Lung (tissue), 12 donors: Measurements from ENCODE around the gene LHX6. TPM values are rescaled to one million over a fixed set of nuclear protein-coding genes. Genes with fewer than 3 reads are reported as not detected.
A peak's percentile ranks its signal among the peaks of the same experiment; 100 is the strongest.

Experiments
- ATAC-seq: fragments of 200-7000 bp; cut with Tn5 transposase; one replicate; pipeline ENCODE4 v1.9.1; 2020; ENCODE audit warnings: moderate number of reproducible peaks; ENCODE audit not compliant: insufficient read depth, low FRiP score
- DNase-seq, 3 donors: peaks; one replicate each; pipeline ENCODE4 v3.0.0-alpha.2; 2013 to 2017
- H3K27ac ChIP-seq, 2 donors: one replicate each; pipeline ENCODE4 v1.5.1; 2013; ENCODE audit warnings: mild to moderate bottlenecking in 2 of 2, moderate library complexity in 2 of 2, control low read depth in 1 of 2, inconsistent platforms in 1 of 2, low read depth in 1 of 2, low read length in 1 of 2
- H3K27me3 ChIP-seq, 3 donors: one replicate each; pipeline ENCODE4 v1.5.1; 2013; ENCODE audit warnings: low read length in 2 of 3; ENCODE audit not compliant: control insufficient read depth in 3 of 3, insufficient read depth in 3 of 3
- H3K36me3 ChIP-seq, 4 donors: one replicate each; pipeline ENCODE4 v1.5.1; 2013; ENCODE audit warnings: low read length in 4 of 4, mild to moderate bottlenecking in 1 of 4, moderate library complexity in 1 of 4; ENCODE audit not compliant: control insufficient read depth in 4 of 4, insufficient read depth in 4 of 4
- H3K4me1 ChIP-seq, 5 donors: one replicate each; pipeline ENCODE4 v1.5.1; 2013; ENCODE audit warnings: low read length in 5 of 5, mild to moderate bottlenecking in 2 of 5, moderate library complexity in 1 of 5; ENCODE audit not compliant: control insufficient read depth in 5 of 5, insufficient read depth in 5 of 5
- H3K4me3 ChIP-seq: one replicate; pipeline ENCODE4 v1.5.1; 2013; ENCODE audit warnings: mild to moderate bottlenecking, control low read depth, moderate library complexity
- H3K9ac ChIP-seq, 2 donors: one replicate each; pipeline ENCODE4 v1.5.1; 2013; ENCODE audit warnings: low read length in 2 of 2, control low read depth in 1 of 2; ENCODE audit not compliant: insufficient read depth in 1 of 2
- H3K9me3 ChIP-seq, 4 donors: one replicate each; pipeline ENCODE4 v1.5.1; 2013; ENCODE audit warnings: low read length in 3 of 4, mild to moderate bottlenecking in 1 of 4, moderate library complexity in 1 of 4; ENCODE audit not compliant: control insufficient read depth in 4 of 4, insufficient read depth in 3 of 4
- whole genome bisulfite sequencing, 2 donors: extraction: QIAGEN DNeasy Blood & Tissue Kit; methylation state at CpG; one replicate each; pipeline ENCODE4 v1.1.7; 2013; 5-methylcytosine and 5-hydroxymethylcytosine counted together
- polyA plus RNA-seq, 2 donors: library from polyadenylated mRNA; stranded (reverse); fragments of 200-250 nt; gene quantifications; one replicate each; pipeline ENCODE4 v1.2.1, GENCODE V29; 2013
- total RNA-seq, 2 donors: library from RNA; depleted of rRNA in 1 of 2; stranded (reverse); fragments of >200 nt in 1 of 2; gene quantifications; one replicate each; pipeline ENCODE4 v1.2.1, GENCODE V29; 2014 to 2021
- TF ChIP-seq, protein P1 (sequence below): IDR thresholded peaks from 2 replicates; pipeline ENCODE4 v1.5.1; 2012; ENCODE audit warnings: mild to moderate bottlenecking; ENCODE audit errors: control extremely low read depth, extremely low read depth
- donor health status: control.
- donor health status: control.
- donor health status: Bipolar disorder and iron deficiency.
- donor health status: healthy.
- donor health status: DM: yes; HTN: yes; CAD: no.

LHX6 gene
- total and polyA plus RNA-seq, 4 donors, result 3.2 to 11.3 (median 4.3) TPM

DNA sequence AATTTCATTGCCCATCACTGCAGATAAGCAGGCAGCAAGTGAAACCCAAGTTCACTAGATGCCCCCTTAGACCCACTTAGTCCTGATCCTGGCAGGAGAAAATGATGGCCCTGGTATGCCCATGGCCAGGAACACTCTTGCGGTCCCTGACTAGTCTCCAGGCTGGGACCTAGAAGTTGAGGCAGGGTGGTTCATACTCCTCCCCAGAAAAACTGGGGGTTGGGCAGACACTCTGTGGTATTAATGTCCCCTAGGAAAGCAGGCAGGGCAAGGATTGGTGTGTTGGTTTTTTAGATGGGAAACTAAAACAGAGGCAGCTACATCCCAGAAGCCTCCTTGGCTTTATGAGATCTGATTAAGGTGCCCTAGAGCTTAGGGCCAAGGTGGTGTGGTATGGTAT, 13.1 kb downstream of the LHX6 start:
- TF ChIP-seq, protein P1, sequence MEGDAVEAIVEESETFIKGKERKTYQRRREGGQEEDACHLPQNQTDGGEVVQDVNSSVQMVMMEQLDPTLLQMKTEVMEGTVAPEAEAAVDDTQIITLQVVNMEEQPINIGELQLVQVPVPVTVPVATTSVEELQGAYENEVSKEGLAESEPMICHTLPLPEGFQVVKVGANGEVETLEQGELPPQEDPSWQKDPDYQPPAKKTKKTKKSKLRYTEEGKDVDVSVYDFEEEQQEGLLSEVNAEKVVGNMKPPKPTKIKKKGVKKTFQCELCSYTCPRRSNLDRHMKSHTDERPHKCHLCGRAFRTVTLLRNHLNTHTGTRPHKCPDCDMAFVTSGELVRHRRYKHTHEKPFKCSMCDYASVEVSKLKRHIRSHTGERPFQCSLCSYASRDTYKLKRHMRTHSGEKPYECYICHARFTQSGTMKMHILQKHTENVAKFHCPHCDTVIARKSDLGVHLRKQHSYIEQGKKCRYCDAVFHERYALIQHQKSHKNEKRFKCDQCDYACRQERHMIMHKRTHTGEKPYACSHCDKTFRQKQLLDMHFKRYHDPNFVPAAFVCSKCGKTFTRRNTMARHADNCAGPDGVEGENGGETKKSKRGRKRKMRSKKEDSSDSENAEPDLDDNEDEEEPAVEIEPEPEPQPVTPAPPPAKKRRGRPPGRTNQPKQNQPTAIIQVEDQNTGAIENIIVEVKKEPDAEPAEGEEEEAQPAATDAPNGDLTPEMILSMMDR, result no peak
- Histone ChIP-seq H3K9me3 (peaks cover 0 to 4% (median 0%) of the 10 kb centered on the region in 4 donors), H3K9ac (no peak overlapping the region), H3K4me3 (no peak overlapping the region), H3K4me1 (peaks cover 0 to 12% (median 5%) of the 10 kb centered on the region in 5 donors), H3K27me3 (peaks cover 0 to 94% (median 87%) of the 10 kb centered on the region in 3 donors), H3K27ac (no peak overlapping the region), H3K36me3 (no peaks in the 10 kb centered on the region)
- DNase-seq (no peak), ATAC-seq (no peak)
- 95% methylated on average over 1 of the region's 1 CpG for WGBS, 2 donors

DNA sequence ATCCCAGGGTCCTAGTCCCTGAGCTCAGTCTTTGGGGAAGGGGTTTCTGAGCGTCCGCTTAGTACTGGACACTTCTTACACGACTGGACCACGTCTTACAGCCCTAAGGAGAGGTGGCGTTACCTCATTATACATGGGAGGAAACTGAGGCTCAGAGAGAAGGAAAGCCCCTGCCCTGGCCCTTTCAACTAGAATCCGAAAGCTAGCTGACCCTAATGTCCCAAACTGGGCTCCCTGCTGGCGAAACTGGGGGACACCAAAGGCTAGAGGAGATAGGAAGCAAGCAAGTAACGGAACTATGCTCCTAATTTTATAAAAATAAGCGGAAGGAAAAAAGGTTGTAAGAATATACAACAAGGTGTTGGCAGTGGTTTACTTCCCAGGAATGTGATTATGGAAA, 14.2 kb downstream of the LHX6 start:
- Histone ChIP-seq H3K9me3 (peaks cover 0 to 4% (median 0%) of the 10 kb centered on the region in 4 donors), H3K4me3 (no peak overlapping the region), H3K36me3 (no peaks in the 10 kb centered on the region), H3K27me3 (peaks cover 0 to 82% (median 76%) of the 10 kb centered on the region in 3 donors), H3K27ac (no peak overlapping the region), H3K9ac (no peak overlapping the region), H3K4me1 (peaks cover 0 to 8% (median under 1%) of the 10 kb centered on the region in 5 donors)
- no peak for ATAC-seq
- DNase-seq, result no peak
- 65 to 75% methylated on average over 9 of the region's 9 CpGs for WGBS, 2 donors
- TF ChIP-seq, protein P1, result no peak

DNA sequence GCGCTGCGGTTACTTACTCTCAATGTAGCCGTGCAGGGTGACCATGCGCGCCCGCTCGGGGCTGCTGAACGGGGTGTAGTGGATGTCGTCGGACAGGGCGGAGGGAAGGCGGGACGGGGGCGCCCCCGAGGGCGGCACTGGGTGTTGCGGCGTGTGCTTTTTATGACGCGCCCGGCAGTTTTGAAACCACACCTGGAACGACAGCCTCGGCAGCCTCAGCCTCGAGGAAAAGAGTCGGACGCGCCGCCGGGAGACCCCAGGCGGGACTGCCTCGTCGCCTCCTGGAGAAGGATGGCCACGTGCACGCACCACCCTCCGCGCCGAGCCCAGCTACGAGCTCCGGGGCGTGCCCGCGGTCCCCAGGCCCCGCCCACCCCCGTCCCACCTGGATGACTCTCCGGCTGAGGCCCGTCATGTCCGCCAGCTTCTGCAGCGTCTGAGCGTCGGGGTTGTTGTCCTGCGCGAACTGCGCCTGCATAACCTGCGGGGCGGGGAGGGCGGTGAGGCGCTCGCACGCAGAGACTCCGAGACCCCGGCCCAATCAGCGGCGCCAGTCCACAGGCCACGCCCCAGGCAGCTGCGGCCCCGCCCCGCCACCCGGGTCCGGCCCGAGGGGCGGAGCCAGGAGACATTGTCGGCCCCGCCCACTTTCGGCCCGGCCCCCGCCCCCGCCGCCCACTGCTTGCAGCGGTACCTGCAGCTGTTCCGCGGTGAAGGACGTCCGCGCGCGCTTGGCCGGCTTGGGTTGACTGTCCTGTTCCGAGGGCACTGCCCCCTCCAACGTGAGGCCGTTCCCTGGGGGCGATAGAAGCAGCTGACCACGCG, 15.0 kb downstream of the LHX6 start:
- Histone ChIP-seq H3K27ac (no peak overlapping the region), H3K9ac (no peak overlapping the region), H3K9me3 (peaks cover 0 to 4% (median 0%) of the 10 kb centered on the region in 4 donors), H3K36me3 (no peaks in the 10 kb centered on the region), H3K27me3 (peaks cover 0 to 75% (median 70%) of the 10 kb centered on the region in 3 donors), H3K4me1 (peaks cover 0 to 3% (median 0%) of the 10 kb centered on the region in 5 donors), H3K4me3 (no peak overlapping the region)
- WGBS, 2 donors, result 22 to 26% methylated on average over 76 to 93 of the region's 93 CpGs
- peak; percentile 49 for ATAC-seq
- TF ChIP-seq, protein P1, result no peak
- DNase-seq, result peak; percentile 38 to 72 (median 48)
